GM21367 (cell line): ENCODE measurements around the gene CUL4A.
"Not testable (repeated sequence)": the region's sequence is repeated elsewhere in the genome, so short reads cannot be mapped to it uniquely, and the experiment has no call there.

ENCODE experiments used
- ATAC-seq: cut with Tn5 transposase; IDR thresholded peaks from one replicate; pipeline ENCODE4 v1.9.1; 2021; ENCODE audit not compliant: unreplicated experiment

CUL4A gene

DNA sequence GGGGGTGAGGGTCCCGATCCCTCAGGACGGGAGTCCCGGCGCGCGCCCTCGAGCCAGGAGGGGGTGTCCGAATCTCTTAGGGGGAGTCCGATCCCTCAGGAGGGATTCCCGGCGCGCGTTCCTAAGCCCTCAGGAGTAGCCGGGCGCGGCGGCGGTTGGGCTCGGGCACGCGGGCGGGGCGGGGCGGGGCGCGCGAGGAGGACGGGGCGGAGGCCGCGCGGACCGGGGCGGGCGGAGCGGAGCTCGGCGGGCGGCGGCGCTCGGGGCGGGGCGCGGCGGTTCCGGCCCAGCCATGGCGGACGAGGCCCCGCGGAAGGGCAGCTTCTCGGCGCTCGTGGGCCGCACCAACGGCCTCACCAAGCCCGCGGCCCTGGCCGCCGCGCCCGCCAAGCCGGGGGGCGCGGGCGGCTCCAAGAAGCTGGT is at the start of gene CUL4A:
Gene CUL4A, plus strand, starts transcription at position 278 of the 423 bp plus-strand sequence. Its CDS starts 15 bp downstream, at position 293.
- ATAC-seq = peak; percentile 36

DNA sequence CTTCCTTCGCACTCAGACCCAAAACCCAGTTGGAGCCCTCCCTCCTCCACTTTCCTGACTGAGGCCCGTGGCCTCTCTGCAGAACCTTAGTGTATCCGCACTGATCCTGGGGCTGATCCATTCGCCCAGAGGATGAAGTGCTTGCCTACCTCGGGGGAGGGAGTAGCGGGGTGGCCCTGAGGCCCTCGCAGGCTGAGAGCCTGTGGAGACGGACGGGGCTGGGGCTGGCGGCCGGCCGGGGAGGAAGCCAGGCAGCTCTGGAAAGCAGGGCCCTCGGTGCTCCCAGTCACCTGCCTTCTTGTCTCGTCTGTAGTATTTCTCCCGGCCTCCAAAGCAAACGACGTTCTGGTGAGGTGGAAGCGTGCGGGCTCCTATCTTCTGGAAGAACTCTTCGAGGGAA is 49.7 kb upstream of the CUL4A start:
- ATAC-seq = no peak

DNA sequence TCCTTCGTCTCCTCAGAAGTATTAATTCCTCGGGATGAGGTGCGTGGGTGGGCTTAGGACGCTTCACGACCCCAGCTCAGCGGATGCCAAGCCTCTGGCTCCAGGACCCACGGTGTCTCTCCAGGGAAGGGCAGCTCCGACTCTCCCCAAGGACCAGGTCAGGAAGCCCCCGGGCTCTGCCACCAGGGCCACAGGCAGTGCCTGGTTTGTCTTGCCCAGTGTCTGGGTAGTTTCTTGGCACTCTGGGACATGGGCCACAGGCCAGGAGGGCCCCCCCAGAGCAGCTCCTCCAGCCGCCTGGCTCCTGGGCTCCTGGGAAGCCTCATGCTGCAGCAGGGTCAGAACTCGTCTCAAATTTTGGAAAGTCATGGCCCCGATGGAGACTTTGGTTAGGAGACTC is 48.4 kb upstream of the CUL4A start:
- no peak for ATAC-seq

DNA sequence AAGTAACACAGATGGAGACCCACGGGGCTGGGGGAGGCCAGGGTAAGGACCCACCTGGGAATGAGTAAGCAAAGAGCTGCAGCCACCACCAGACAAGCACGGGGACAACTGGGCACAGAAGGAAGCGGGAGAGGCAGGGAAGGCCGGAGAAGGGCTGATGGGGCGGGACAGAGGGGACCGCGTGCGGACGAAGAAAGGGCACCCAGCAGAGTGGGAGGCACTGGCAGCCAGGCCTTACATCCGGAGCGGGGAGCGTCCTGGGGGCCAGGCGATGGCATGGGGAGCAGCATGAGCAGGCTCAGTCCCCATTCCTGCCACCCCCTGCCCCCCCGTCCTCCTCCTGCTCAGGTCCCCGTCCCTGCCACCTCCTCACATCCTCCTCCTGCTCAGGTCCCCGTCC is 48.0 kb upstream of the CUL4A start:
- ATAC-seq = no peak

DNA sequence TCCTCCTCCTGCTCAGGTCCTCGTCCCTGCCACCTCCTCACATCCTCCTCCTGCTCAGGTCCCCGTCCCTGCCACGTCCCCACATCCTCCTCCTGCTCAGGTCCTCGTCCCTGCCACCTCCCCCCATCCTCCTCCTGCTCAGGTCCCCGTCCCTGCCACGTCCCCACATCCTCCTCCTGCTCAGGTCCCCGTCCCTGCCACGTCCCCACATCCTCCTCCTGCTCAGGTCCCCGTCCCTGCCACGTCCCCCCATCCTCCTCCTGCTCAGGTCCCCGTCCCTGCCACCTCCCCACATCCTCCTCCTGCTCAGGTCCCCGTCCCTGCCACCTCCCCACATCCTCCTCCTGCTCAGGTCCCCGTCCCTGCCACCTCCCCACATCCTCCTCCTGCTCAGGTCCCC is 47.4 kb upstream of the CUL4A start:
- ATAC-seq = not testable (repeated sequence)

DNA sequence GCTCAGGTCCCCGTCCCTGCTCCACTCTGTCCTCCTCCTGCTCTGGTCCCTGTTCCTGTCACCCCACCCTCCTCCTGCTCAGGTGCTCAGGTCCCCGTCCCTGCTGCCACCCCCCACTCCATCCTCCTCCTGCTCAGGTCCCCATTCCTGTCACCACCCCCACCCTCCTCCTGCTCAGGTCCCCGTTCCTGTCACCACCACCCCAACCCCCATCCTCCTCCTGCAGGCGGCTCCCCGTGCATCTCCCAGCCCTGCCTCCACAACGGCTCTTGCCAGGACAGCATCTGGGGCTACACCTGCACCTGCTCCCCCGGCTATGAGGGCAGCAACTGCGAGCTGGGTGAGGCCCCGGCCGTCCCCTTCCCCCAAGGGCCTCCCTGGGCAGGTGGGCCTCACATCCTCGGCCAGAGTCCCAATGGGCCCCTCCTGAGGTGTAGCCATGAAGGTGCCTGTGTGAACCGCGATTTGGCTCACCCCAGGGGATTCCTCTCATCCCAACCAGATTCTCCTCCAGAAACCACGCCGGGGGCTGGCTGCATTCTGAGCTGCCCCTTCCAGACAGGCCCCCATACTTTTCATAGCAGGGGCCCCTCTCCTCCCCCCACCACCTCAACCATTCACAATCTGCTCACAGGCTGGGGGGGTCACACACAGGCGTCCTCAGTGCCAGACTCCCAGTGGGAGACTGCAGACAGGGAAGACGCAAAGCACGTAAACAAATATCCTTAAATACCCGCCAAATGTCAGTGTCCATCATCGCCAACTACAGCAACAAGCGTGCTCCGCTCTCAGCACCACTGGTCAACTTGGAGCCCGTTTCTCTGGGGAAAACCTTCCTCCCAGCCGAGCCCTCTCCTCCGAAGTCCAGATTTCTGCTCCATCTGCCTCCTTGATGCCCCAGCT is 46.4 kb upstream of the CUL4A start:
- no peak for ATAC-seq

DNA sequence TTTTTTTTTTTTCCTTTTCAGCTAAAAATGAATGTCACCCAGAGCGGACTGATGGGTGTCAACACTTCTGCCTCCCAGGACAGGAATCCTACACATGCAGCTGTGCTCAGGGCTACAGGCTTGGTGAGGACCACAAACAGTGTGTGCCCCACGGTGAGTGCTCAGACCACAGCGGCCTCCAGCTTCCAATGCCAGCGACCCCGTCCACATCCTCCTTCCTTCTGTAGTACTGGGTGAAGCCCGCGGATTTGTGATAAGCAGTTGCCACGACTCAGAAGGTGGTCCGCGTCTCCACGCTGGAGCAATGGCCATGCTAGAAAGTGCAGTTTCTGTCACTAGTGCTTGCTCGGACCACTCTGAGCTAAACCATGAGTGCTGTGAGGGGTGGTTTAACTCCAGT is 44.9 kb upstream of the CUL4A start:
- no peak for ATAC-seq

DNA sequence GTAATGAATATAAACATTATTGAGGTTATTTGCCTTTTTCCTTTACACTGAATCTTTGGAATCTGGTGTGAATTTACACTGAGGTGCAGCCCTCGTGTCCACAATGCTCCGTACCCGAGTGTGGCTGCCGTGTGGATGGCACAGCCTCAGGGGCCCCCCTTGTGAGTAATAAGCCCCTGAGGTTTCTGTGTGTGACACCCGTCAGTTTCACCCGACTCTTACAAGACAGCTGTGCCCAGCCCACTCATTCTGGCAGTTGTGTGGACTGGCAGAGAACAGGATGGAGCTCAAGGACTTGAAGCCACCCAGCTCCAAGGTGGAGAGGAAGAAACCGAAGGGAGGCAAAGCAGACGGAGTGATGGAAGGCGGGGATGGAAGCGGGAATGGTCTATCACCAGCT is 43.1 kb upstream of the CUL4A start:
- no peak for ATAC-seq

DNA sequence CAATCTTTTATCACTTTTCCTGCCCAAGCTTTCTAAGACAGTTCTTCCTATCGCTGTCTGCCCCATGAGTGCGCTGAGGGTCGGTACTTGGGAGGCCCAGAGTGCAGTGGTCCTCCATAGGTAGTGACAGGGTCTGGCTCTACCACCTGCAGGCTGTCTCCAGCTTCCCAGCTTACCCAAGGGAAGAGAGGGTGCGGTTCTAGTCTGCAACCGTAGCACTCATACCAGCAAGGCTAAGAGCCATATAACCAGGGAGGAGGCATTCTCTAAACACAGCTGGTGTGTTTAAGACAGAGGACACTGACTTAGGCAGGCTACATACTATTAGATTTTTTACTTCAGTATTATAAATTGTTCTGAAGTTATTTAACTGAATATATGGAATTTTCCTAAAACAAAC is 42.7 kb upstream of the CUL4A start:
- ATAC-seq = no peak

DNA sequence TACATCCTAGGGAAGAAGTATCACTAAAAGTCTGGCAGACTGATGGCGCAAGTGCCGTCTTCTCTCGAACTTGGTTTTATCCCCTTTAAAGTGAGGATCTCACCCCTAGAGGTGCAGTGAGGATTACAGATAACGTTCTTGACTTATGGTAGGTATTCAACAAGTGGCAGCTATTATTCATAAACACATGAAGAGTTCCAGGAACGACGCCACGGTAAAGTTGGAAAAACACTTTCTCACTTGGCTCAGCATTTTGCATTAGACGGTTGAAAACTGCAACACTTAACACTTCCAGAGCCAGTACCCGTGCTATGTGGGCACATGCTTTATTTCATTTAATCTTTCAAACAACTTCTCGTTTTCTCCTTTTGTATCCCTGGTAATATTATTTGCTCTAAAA is 42.3 kb upstream of the CUL4A start:
- no peak for ATAC-seq

DNA sequence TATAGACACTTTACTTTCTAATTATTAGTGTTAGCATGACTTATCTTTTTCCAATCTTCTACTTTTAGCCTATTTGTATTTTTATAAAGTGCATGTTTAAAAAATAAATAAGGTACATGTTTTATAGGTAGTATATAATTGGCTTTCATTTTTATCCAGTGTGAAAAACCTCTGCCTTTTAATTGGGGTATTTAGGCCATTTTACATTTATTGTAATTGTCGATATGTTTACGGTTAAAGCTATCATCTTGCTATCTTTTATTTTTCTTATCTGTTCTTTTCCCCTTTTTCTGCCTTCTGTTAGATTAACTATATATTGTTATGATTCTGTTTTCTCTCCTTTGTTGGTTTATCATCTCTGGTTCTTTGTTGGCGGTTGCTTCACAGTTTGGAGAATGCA is 41.8 kb upstream of the CUL4A start:
- no peak for ATAC-seq

DNA sequence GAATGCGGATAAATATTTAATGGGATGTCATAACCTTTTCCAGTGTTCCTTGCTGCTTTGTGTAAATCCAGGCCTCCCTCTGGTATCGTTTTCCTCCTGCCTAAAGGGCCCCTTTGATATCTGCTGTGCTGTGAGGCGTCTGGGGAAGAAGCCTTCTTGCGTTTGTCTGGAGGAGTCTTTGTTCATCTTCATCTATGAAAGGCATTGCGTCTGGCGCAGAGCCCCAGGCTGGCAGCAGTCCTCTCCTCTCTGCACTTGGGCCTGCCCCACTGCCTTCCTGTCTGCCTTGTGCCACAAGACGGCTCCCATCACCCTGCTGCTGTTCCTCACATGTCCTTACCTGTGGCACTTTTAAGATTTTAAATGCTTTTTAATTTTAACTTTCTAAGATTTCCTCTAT is 41.2 kb upstream of the CUL4A start:
- ATAC-seq = no peak

DNA sequence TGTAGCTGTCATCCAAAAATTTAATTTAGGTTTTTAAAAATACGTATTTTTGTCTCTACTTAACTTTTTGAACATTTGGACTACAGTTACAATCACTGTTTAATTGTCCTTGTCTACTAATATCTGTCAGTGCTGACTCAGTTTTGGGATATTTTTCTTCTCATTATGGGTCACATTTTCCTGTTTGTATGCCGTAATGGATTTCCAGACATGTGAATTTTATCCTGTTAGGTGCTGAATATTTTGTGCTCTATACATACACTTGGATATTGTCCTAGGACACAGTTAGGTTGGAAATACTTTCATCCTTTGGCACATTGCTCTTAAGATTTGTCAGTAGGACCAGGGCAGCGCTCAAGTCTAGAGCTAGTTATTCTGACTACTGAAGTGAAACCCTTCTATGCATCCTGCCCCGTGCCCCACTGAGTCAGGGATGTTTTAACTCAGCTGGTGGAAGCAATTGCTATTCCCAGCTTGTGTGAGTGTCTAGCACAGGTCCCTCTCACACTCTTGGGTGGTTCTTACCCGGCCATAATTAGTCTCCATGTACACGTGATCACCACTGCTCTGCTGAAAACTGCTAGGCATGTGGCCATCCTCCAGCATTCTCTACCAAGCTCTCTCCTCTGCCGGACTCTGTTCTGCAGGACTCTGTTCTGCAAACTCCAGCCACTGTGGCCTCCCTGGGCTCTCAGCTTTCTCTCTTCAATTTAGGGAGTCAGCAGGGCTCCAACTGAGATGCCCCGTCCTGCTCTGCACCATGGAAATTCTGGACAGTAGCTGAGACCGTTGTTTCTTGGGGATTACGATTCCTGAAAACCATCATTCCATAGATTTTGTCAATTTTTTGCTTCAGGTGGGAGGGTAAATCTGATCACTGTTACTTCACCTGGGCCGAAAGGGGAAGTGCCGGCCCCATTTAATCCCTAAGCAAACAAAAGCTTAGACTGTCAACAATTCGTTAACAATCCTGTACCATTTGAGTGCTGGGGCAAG is 39.8 kb upstream of the CUL4A start:
- no peak for ATAC-seq

DNA sequence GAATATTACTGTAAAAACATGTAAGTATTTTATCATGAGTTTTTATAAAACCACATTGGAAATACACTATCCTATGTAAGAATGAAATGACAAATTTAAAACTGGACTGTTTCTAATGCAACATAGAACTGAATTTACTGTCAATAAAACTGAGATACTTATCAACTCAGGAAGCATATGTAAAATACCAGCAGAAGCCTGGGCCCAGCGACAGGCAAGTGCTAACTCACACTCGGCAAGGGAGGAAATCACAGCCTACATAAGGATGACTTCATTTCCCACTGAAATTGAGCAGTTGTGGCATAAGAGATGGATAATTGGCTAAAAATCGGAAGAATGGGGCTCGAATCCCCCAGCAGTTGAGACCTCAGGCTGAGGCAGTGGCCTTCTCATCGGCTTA is 38.9 kb upstream of the CUL4A start:
- ATAC-seq = no peak

DNA sequence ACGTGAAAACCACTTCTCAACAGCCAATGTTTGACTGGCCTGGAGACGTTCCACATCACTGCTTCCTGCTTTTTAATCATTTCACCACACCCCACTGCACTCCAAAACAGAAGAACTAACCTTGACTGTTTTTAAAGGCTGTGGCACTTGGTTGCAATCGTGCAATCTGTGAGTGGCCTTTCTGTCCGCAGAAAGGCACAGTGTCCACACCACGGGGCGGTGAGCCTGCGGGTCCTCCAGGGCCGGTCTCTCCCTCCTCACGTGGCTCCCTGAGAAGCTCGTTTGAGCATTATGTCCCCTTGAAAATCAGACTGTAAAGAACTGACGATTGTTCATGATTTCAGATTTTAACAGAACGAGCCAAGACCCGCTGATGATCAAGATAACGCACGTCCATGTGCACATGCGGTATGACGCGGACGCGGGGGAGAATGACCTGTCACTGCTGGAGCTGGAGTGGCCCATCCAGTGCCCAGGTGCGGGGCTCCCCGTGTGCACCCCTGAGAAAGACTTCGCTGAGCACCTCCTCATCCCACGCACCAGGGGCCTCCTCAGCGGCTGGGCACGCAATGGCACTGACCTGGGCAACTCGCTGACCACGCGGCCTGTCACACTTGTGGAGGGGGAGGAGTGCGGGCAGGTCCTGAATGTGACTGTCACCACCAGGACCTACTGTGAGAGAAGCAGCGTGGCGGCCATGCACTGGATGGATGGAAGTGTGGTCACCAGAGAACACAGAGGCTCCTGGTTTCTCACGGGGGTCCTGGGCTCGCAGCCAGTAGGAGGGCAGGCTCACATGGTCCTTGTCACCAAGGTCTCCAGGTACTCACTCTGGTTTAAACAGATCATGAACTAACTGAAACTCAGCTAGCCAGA is 37.9 kb upstream of the CUL4A start:
- ATAC-seq = no peak

DNA sequence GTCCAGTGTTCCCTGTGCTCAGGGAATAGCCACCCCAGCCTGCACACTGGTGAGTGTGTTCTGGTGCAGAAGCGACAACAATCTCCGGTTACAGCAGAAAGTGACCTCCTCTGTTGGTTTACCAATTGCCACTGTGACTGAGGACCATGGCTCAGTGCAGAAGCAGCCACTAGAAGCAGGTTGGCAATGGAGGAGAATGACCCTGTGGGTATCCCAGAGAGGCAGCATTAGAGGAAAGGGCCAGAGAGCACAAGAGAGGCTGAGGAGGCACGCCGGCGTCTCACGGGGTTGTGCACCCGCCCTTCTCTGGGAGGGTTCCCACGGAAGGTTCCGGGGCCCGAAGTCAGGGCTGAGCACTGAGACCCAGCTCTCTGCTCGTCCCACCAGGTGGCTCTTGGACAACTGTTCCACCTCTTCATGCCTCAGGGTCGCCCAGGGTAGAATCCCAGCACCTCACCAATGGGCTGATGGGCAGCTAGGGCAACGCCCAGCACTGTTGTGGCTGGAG is 36.9 kb upstream of the CUL4A start:
- ATAC-seq = no peak

DNA sequence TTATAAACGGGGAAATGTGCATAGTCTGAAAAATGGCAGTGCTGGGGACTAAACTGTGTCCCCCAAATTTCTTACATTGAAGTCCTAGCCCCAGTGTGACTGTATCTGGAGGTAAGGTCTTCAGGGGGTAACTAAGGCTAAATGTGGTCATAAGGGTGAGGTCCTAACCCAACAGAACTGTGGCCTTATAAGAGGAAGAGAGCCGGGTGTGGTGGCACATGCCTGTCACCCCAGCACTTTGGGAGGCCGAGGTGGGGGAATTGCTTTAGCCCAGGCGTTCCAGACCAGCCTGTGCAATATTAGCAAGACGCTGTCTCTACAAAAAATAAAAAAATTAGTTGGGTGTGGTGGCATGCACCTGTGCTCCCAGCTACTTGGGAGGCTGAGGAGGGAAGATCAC is 33.1 kb upstream of the CUL4A start:
- ATAC-seq = no peak

DNA sequence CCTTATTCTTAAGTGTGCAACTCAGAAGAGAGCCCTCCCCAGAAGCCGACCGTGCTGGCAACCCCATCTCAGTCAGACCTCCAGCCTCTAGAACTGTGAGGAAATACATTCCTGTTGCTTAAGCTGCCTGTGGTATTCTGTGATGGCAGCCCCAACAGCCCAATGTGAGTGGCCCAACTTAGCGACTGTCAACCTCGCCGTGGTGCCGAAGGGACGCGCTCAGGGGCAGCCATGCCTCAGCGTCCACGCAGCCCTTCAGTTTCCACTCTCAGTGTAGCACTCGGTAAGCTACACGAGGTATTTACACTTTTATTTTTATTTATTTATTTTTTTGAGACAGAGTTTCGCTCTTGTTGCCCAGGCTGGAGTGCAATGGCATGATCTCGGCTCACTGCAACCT is 32.6 kb upstream of the CUL4A start:
- ATAC-seq = no peak

DNA sequence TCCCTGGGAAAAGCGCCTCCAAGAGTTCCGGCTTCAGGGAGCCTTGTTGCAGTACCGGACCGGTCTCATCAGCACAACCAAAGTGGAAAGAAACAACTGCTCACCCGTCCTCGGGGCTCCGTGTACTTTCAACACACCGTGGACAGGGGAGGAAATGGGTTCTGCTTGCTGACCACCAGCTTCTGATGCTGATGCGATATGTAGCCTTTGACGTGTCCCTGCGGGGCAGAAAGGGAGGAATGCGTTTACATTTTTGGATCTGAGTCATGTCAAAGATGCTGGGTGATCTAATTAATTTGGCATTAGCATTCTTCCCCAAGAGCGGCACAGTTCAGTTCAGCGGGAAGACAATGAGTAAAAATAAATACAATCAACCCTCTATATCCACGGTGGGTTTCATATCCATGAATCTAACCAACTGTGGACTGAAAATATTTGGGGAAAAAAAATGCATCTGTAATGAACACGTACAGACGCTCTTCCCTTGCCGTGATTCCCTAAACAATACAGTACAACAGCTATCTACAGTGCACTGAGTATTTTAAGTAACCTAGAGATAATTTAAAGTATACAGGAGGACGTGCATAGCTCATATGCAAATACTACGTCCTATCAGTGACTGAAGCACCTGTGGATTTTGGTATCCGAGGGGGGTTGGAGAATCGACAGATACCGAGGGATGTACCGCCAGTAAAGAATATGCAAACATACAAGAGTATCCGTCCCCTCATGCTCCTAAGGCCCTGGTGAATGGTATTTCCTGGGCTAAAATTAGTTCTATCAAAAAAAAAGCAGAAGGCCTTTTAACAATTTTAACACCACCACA is 31.1 kb upstream of the CUL4A start:
- no peak for ATAC-seq

DNA sequence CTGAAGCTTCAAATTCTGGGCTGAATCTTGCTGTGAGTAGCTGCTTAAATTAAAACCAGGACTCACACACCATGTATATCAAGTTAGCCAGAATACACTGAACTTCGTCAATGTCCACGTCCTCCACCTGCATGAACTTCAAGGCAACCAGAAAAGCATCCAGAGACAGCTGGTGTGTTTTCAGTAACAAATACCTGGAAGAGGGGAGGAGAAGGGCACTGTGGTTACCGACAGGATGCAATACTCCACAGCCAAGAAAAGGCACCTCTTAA is 30.6 kb upstream of the CUL4A start:
- no peak for ATAC-seq
